ENCODE results near the gene SLC30A3. TPM values are rescaled to one million over a fixed set of nuclear protein-coding genes. Genes with fewer than 3 reads are reported as not detected.

The SLC30A3 gene
- polyA plus RNA-seq, 1 donor from 2014 or later, result not detected

DNA sequence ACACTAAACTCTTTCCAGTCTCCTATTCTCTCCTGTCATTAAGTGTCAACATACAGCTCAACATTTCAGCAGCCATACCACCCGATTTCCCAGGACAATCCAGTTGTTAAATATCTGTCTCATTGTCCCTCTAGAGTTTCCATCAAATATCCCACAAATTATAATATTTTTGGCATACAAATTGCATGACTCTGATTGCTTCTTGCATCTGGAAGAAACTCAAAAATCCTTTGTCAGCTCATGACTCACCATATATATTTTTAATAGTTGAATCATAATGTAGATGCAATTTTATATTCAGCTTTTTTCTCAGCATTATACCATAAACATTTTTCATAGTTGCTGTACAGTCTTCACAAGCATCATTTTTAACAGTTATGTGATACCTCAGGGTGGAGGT lies 7.2 kb downstream of the SLC30A3 start:
- Histone ChIP-seq H3K36me3 (ENCODE audit: insufficient read depth, low read length) (no peaks in the 10 kb centered on the region), H2AFZ (ENCODE audit: low read depth, low read length) (no peak overlapping the region), H3K79me2 (replicated peaks; ENCODE audit: insufficient read depth, low read length) (no peaks in the 10 kb centered on the region), H3K4me3 (ENCODE audit: low read length) (no peak overlapping the region), H3K9me2 (ENCODE audit: insufficient read depth, low read length) (no peaks in the 10 kb centered on the region), H3K4me2 (ENCODE audit: low read length) (no peak overlapping the region), H3K27me3 (ENCODE audit: insufficient read depth, low read depth, low read length) (peaks cover 17% of the 10 kb centered on the region), H3K9me3 (ENCODE audit: low read length) (no peaks in the 10 kb centered on the region), H3K9ac (ENCODE audit: low read length) (no peak overlapping the region), H3K27ac (ENCODE audit: low read length) (no peak overlapping the region), H4K20me1 (ENCODE audit: insufficient read depth) (no peaks in the 10 kb centered on the region), H3F3A (ENCODE audit: insufficient read depth, low read length, poor library complexity, severe bottlenecking) (no peaks in the 10 kb centered on the region)
- TF ChIP-seq POLR2AphosphoS5 (IDR thresholded peaks at IDR 0.05) (no peak), RAD21 (conservative IDR thresholded peaks at IDR 0.05) (no peak), SMC3 (conservative IDR thresholded peaks at IDR 0.05; ENCODE audit: poor library complexity) (no peak), EZH2 (IDR thresholded peaks at IDR 0.05; ENCODE audit: borderline replicate concordance, insufficient read depth, low read length, poor library complexity, severe bottlenecking) (no peak), TAF1 (IDR thresholded peaks at IDR 0.05; ENCODE audit: low read depth) (no peak), MXI1 (conservative IDR thresholded peaks at IDR 0.05; ENCODE audit: poor library complexity, severe bottlenecking) (no peak), EP300 (conservative IDR thresholded peaks at IDR 0.05; ENCODE audit: poor library complexity, severe bottlenecking) (no peak)
- TF ChIP-seq, protein P1, sequence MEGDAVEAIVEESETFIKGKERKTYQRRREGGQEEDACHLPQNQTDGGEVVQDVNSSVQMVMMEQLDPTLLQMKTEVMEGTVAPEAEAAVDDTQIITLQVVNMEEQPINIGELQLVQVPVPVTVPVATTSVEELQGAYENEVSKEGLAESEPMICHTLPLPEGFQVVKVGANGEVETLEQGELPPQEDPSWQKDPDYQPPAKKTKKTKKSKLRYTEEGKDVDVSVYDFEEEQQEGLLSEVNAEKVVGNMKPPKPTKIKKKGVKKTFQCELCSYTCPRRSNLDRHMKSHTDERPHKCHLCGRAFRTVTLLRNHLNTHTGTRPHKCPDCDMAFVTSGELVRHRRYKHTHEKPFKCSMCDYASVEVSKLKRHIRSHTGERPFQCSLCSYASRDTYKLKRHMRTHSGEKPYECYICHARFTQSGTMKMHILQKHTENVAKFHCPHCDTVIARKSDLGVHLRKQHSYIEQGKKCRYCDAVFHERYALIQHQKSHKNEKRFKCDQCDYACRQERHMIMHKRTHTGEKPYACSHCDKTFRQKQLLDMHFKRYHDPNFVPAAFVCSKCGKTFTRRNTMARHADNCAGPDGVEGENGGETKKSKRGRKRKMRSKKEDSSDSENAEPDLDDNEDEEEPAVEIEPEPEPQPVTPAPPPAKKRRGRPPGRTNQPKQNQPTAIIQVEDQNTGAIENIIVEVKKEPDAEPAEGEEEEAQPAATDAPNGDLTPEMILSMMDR (IDR thresholded peaks at IDR 0.05; ENCODE audit: poor library complexity, severe bottlenecking), result no peak
- TF ChIP-seq, protein P2, sequence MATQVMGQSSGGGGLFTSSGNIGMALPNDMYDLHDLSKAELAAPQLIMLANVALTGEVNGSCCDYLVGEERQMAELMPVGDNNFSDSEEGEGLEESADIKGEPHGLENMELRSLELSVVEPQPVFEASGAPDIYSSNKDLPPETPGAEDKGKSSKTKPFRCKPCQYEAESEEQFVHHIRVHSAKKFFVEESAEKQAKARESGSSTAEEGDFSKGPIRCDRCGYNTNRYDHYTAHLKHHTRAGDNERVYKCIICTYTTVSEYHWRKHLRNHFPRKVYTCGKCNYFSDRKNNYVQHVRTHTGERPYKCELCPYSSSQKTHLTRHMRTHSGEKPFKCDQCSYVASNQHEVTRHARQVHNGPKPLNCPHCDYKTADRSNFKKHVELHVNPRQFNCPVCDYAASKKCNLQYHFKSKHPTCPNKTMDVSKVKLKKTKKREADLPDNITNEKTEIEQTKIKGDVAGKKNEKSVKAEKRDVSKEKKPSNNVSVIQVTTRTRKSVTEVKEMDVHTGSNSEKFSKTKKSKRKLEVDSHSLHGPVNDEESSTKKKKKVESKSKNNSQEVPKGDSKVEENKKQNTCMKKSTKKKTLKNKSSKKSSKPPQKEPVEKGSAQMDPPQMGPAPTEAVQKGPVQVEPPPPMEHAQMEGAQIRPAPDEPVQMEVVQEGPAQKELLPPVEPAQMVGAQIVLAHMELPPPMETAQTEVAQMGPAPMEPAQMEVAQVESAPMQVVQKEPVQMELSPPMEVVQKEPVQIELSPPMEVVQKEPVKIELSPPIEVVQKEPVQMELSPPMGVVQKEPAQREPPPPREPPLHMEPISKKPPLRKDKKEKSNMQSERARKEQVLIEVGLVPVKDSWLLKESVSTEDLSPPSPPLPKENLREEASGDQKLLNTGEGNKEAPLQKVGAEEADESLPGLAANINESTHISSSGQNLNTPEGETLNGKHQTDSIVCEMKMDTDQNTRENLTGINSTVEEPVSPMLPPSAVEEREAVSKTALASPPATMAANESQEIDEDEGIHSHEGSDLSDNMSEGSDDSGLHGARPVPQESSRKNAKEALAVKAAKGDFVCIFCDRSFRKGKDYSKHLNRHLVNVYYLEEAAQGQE (IDR thresholded peaks at IDR 0.05; ENCODE audit: borderline replicate concordance), result no peak

DNA sequence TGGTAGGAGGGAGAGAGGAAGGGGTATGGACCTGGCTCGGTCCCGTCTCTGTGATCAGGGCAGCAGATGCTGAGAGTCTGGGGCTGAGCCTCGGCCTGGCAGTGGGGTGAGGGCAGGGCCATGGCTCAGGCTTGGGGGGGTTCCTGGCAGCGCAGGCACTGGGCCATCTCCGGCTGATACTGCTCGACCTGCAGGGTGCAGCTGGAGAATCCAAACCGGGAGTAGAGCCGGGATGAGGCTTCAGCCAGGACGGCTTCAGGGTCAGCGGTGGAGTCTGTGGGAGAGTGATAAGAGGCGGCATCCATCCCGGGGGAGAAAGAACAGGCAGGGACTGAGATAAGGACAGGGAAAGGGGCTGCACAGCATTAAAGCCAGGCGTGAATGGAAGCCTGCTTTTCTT lies 7.7 kb downstream of the SLC30A3 start:
- Histone ChIP-seq H2AFZ (ENCODE audit: low read depth, low read length) (no peak overlapping the region), H3K27ac (ENCODE audit: low read length) (no peak overlapping the region)

More for the DNA sequence above, 7.7 kb downstream of the SLC30A3 start:
- Histone ChIP-seq H3K9ac (ENCODE audit: low read length) (no peak overlapping the region), H3K4me3 (ENCODE audit: low read length) (no peak overlapping the region), H3K9me3 (ENCODE audit: low read length) (no peaks in the 10 kb centered on the region), H3F3A (ENCODE audit: insufficient read depth, low read length, poor library complexity, severe bottlenecking) (no peaks in the 10 kb centered on the region), H4K20me1 (ENCODE audit: insufficient read depth) (no peaks in the 10 kb centered on the region), H3K9me2 (ENCODE audit: insufficient read depth, low read length) (no peaks in the 10 kb centered on the region), H3K4me2 (ENCODE audit: low read length) (no peak overlapping the region), H3K79me2 (replicated peaks; ENCODE audit: insufficient read depth, low read length) (no peaks in the 10 kb centered on the region), H3K36me3 (ENCODE audit: insufficient read depth, low read length) (no peaks in the 10 kb centered on the region), H3K27me3 (ENCODE audit: insufficient read depth, low read depth, low read length) (peaks cover 14% of the 10 kb centered on the region)
- TF ChIP-seq POLR2AphosphoS5 (IDR thresholded peaks at IDR 0.05) (no peak), TAF1 (IDR thresholded peaks at IDR 0.05; ENCODE audit: low read depth) (no peak), EP300 (conservative IDR thresholded peaks at IDR 0.05; ENCODE audit: poor library complexity, severe bottlenecking) (no peak), EZH2 (IDR thresholded peaks at IDR 0.05; ENCODE audit: borderline replicate concordance, insufficient read depth, low read length, poor library complexity, severe bottlenecking) (no peak), SMC3 (conservative IDR thresholded peaks at IDR 0.05; ENCODE audit: poor library complexity) (no peak), RAD21 (conservative IDR thresholded peaks at IDR 0.05) (no peak), MXI1 (conservative IDR thresholded peaks at IDR 0.05; ENCODE audit: poor library complexity, severe bottlenecking) (no peak)
- TF ChIP-seq, protein P2 (IDR thresholded peaks at IDR 0.05; ENCODE audit: borderline replicate concordance), result no peak
- TF ChIP-seq, protein P1 (IDR thresholded peaks at IDR 0.05; ENCODE audit: poor library complexity, severe bottlenecking), result no peak

Data from neural cell (in vitro differentiated cells).